HG03342 (cell line): ENCODE results near the gene TNMD.
A peak's percentile ranks its signal among the peaks of the same experiment; 100 is the strongest.
"Not testable (repeated sequence)": the region's sequence is repeated elsewhere in the genome, so short reads cannot be mapped to it uniquely, and the experiment has no call there.

ENCODE experiments used
- ATAC-seq: cut with Tn5 transposase; IDR thresholded peaks from one replicate; pipeline ENCODE4 v1.9.1; 2021; ENCODE audit warnings: mild to moderate bottlenecking, moderate library complexity; ENCODE audit not compliant: unreplicated experiment

The TNMD gene

DNA sequence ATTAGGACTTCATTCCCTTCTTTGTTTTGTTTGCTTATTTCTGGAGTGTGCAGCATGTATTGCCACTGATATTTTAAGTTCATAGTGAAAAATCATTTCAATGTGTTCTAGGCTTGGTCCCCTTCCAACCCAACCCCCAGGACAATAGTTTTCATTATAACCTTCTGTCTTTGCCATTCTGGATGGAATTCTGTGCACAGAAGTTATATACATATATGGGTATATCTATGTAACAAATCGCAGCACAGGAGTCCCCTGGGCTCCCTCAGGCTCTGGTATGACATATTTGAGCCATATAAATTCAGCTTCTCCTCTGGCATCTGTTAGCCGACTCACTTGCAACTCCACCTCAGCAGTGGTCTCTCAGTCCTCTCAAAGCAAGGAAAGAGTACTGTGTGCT, at the start of gene TNMD:
TSS of gene TNMD (plus strand) at position 326 of the 400 bp plus-strand sequence. CDS start 83 bp downstream, outside the sequence.
- no peak for ATAC-seq

DNA sequence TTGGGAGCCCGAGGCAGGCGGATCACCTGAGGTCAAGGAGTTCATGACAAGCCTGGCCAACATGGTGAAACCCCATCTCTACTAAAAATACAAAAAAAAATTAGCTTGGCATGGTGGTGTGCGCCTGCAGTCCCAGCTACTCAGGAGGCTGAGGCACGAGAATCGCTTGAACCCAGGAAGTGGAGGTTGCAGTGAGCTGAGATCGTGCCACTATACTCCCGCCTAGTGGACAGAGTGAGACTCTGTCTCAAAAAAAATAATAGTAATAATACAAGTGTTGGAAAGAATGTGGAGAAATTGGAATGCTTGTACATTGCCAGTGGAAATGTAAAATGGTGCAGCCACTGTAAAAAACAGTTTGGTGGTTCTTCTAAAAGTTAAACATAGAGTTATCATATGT, 19.2 kb upstream of the TNMD start:
- not testable (repeated sequence) for ATAC-seq

DNA sequence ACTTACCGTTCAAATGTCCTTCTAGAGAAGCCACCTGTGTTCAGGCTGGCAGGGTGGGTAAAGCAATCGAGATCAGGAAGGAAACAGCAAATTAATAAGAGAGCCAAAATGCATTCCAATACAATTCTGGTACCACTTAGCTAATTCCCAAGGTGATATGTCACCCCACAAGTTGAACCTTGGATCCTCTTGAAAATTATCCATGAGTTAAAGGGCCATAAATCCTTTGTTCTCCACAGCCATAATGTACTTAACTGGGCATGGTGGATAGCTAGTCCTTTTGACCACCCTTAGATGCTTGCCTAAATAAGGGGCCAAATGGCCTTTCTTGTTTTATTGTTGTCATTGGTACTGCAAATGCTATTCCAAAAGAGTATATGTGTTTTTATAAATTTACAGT, 2.0 kb downstream of the TNMD start:
- no peak for ATAC-seq

DNA sequence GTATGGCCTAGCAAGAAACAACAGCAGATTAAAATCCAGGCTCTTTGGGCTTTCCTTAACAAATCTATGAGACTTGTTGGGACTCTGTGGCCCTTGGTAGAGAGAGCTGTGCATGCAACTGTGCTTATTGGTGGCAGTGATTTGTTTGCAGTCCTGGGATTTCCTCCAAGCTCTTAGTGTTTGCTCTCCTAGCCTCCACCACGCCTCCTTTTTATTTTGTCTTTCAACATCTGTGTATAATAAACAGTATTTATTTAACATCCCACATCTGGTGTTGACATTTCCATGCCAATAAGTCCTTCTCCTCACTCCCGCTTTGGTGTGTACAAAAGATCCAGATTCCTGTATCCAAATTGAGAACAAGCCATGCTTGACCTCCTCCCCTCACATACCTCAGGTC, 3.1 kb downstream of the TNMD start:
- no peak for ATAC-seq

DNA sequence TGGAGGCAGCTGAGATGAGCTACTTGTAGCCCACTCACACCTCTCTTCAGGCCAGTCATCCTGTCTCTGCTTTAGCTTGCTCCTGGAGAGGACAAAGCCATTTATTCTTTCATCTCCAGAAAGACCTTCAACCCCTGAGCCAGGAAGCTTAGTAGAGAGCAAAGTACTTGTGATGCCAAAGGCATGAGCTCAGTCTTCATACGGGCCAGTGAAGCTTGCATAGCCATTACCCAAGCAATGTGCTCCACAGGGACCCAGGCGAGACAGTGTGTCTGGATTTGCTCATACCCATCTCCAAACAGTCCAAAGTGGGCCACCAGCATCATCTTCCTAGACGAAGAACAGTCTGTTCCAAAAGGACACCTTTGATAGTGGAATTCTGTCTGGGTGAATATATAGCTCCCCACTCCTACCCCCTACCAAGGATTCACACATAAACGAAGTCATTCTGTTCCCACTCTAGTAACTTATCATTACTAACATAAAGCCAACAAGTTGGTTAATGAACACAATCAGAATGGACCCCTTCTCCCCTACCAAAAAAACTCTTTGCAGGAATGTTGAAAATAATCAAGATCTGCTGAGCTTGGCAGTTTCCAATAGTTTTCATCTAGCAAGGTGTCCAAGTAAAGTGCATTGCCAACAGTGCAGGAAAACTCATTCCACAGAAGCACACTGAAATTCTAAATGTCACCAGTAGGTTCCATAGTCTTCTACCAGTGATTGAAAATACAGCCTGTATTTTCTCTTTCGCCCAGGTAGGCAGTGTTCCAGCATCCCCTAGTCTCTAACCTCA, 6.7 kb downstream of the TNMD start:
- no peak for ATAC-seq

DNA sequence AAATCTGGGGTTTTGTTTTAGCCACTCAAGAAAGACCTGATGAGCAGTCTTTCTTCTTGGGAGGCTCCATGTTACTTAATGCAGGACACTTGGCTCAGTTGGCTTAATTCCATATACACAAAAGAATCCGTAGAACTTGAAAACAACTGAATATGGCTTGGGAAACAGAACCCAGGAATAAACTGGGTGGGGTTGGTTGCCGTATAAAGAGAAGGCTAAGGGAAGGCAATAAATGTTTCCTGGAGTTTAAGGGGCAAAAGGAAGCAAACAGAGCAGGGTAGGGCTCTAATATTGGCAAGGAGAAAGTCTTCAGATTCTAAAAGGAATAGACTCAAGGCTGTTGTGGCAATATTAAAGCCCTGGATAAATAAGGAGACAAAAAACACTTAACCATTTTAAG, 8.4 kb downstream of the TNMD start:
- no peak for ATAC-seq

DNA sequence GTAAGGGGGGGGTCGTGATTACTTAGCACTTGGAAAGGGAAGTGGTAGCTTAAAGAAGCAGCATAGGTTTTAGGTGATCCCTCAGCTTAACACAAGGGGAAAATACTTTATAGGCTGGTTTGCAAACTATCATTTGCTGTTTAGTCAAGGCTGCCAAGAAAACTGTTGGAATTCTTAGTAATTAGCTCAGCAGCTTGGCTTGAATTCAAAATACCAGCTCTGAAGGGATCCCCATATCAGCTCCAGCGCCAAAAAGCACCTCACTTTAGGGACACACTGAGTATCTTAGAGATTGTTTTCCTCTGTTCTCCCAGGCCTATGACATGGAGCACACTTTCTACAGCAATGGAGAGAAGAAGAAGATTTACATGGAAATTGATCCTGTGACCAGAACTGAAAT, 8.8 kb downstream of the TNMD start:
- ATAC-seq: no peak

DNA sequence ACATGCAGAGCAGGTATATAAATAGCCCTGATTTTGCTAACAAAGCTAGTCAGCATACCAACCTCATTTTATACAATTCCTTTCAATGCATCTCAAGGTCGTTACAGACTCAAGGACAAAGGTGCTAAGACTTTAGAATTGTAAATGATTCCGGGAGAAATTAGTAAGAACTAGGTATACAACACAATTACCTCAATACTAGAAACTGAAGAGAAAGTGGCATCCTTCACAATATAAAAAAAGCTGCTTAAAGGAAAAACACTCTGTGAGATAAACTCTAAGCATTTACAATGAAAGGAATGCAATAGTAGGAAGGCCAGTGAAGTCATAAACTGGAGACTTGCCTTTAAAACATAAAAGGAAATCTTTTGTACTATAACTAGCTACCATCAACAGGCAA, 11.9 kb downstream of the TNMD start:
- ATAC-seq: no peak

DNA sequence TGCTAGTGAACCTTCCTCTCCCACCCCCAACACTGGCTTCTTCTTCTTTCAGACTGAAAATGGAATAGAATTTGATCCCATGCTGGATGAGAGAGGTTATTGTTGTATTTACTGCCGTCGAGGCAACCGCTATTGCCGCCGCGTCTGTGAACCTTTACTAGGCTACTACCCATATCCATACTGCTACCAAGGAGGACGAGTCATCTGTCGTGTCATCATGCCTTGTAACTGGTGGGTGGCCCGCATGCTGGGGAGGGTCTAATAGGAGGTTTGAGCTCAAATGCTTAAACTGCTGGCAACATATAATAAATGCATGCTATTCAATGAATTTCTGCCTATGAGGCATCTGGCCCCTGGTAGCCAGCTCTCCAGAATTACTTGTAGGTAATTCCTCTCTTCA, 14.7 kb downstream of the TNMD start:
- no peak for ATAC-seq

DNA sequence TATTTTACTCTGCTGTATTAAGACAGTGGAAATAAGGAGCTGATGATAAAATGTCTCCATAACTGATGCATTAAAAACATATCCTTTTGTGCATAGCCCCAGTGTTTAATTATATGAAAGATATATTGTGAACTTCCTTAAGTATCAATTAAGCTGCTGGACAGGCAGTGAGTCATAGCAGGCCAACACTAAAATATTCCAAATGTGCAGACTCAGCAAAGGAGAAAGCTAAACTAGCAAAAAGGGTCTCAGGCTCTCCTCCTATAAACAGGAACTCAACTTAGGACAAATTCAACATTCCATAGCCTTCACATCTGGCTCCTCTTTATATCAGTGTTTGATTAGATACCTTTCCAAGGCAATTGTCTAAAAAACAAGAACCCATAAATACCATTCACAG, 15.6 kb downstream of the TNMD start:
- ATAC-seq: no peak

DNA sequence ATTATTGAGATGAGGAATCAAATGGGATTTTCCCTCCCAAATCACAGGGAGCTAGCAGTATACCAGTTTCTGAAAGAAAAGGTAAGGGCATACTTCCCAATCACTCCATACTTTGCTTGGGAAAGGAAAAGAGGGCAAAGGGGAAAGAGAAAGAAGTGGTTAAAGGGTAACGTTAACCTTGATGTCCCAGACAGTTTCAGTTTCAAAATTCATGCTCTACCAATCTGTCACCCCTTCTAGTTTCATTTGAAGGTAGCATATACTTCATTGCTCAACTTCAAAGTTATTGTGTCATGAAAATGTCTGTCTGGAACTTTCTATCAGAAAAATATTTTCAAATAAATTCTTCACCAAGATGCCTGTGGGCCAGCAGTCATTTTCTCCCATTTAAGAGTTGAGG, 16.0 kb downstream of the TNMD start:
- ATAC-seq: peak; percentile 86

DNA sequence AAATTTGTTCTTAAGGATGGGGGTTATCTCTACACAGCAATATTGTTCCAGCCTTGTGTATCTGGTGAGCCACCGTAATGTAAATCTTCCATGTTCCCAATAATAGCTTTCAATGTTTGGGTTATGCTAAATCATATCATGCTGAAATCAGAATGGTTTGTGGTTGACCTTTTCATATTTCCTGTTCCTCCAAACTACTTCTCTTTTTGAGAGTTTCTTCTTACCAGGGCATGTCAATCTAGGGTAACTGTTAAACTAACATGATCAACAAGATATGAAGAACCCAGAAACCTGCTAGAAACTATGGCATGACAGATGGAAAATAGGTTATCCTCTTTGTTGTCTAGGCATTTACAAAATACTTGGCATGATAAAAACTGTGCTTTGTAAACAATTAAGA, 22.0 kb downstream of the TNMD start:
- peak; percentile 73 for ATAC-seq

DNA sequence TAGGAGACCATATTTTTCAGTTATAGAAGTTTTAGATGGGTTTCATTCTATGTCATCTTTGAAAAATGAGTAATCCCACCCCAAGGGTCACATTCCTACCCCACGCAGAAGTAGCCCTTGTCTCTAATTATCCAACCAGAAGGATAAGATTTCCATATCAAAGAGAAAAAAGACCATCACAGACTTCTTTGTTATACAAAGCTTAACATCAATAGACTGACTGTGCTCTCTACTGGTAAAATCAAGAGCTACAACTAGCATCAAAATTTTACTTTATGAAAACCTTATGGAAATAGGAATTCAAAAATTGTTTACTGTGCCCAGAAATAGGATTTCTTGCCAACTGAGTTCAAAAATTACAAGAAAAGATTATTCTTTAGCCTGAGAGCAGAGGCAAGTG, 24.9 kb downstream of the TNMD start:
- no peak for ATAC-seq

DNA sequence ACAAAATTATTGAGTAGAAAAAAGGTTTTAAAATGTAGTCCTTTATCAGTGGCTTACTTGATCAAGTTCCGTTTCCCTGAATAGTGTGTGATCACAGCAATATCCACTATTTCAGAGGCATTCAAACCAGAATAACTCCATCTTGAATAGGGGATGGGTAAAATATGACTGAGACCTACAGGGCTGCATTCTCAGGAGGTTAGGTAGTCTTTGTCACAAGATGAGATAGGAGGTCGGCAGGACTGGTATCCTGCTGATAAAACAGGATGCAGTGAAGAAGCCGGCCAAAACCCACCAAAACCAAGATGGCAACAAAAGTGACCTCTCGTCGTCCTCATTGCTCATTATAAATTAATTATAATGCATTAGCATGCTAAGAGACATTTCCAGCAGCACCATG, 27.2 kb downstream of the TNMD start:
- no peak for ATAC-seq

DNA sequence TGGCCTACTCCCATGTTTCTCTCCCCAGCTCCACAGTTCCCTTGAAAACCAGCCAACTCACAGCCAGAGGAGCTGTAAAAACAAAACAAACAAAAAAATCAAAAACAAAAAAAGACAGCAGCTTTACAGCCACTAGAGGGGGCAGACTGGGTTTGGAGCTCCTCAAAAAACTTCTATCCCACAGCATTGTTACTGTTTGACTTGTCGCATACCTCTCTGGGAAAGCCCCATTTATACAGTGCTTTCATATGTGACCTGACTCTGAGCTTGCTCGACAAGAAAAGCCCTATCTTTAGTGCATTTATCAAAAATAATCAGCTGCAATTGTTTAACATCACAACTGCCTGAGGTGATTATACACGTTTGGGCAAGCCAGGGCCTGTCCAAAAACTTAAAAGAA, 30.3 kb downstream of the TNMD start:
- peak; percentile 100 for ATAC-seq

DNA sequence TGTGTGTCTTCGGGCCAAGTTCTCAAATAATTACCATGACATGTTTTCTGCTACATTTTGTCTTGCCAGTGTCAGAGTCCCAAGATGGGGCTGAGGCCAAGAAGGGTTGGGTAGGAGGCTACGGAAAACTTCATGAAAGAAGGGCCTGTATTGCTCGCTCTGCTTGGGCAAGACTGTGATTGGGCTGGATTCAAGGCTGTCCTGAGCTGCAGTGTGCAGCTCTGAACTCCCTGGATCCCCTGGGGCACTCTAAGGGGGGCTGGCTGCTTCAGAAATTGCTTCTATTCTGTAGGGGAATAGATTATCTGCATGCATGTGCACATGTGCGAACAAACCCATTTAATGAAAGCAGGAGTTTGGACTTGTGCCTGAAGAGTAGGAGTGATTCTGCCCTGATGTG, 38.3 kb downstream of the TNMD start:
- ATAC-seq: no peak

DNA sequence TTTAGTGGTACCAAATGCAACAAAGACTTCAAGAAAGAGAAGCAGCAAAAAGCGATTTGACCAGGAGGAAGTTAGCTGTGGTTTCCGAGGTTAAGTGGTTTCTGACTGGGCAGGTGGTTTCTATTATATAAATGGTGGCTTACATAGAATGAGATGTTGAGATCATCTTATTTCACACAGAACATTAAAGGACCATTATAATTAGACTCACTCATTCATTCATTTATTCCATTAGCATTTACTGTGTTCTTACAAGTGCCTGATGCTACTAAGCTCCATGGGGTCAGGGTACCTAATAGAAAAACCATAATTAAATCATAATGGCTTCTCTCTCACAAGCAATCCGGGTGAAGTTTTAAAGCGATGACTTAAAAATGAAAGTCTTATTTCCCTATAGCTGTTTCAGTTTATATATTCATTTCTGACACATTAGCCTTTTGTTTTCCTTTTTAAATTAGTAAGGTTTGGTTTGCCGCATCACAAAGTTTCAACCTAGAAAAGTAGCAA, 41.3 kb downstream of the TNMD start:
- ATAC-seq: peak; percentile 90

DNA sequence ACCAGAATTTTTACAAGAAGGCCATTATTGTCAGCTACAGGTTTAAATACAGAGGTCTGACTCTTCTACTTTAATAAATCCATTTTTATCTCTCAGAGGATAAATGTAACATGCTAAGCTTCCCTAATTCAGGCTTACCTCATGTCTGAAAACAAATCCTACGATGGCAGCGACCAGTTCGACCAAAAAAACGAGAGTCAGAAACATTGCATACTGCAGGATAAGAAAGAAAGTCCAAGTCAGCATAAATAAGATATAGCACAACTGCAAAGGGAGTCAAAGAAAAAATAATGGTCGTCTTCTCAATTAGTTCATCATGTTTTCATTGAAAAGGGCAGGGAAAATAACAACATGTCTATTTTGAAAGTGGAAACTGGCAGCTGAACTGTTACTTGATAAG, 50.3 kb downstream of the TNMD start:
- no peak for ATAC-seq

DNA sequence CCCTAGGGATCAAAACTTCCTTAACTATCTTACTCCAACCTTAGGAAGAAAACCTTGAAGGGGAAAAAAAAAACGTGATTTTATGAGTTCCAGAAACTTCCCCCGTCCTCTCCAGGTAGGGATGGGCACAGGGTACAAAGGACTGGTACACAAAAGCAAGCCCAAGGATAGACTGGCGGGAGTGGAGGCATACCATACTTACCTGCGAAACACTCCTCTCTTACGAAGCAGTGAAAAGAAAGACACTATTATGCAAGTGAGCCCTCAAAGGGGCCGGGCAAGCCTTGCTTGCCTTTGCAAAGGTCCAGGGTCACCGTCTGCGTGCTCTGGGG, 51.2 kb downstream of the TNMD start:
- no peak for ATAC-seq

DNA sequence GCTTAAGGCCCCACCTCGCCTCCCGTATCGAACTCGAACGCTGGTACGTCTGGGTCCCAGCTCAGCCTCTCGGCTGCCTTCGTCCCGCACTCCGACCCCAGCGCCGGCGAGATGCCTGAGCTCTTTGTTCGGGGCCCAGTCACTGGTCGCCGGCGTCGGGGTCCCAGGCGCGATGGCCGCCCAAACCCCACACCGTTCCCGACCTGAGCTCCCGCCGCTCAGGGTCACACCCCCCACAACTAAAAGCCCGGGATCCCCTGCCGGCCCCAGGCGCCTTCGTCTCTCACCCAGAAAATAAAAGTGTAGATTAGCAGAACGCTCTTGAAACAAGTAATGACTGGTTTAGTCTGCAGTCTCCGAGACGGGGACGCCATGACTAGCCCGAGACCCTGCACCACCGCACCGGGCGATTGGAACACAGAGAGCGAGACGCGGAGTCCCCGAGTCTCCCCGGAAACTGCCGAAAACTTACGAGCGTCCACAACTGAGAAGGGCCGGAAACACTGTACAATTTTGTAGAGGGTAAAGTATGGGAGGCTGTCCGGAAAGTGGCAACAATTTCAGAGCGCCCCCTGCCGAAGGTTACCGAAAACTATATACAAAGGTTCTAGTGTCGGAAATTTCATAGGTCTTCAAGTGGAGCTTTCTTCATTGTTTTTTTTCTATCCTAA, 51.7 kb downstream of the TNMD start, which contains the start of gene TSPAN6:
TSS of gene TSPAN6 (minus strand) at position 486 of the 671 bp plus-strand sequence. CDS start at position 374, 112 bp downstream.
- peak; percentile 97 for ATAC-seq

DNA sequence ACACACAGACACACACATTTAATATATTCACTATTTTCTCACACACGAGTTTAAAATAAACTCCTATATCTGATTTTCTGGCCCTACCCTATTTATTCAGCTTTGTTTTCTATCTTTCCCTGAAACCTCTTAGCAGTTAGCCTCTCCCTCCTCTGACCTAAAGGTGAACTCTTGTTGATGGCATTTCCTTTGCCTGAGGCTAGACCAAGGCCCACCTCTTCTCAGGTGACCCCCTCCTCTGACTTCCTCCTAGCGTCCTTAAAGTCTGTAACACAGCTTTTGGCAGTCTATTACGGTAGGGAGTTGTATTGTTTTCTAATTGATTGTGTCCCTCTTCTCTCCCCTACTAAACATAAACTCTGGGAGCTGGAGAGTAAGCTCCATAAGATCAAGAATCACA, 57.6 kb downstream of the TNMD start:
- no peak for ATAC-seq

DNA sequence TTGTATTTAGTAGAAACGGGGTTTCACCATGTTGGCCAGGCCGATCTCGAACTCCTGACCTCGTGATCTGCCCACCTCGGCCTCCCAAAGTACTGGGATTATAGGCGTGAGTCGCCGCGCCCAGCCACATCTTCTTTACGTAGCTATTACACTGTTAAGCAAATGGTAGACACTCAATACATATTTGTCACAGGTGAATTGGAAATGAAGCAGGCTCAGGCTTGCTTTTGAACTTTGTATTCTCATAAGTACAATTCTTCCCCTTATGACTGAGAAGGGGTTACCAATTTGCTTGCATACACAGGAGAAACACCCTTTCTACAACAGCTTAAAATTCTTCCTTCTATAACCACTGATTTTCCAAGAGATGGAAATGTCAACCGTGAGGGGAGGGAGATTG, 58.5 kb downstream of the TNMD start:
- ATAC-seq: no peak
